ENCODE data around the gene BAHD1. TPM values are rescaled to one million over a fixed set of nuclear protein-coding genes. Genes with fewer than 3 reads are reported as not detected.

The BAHD1 gene
- total RNA-seq, 1 donor from 2014 or later = 15.7 TPM

- no peaks in the 10 kb centered on the region for H3K36me3 ChIP-seq (ENCODE audit: control insufficient read depth, insufficient read depth, low read length)
- no peak for TF ChIP-seq CTCF (IDR thresholded peaks at IDR 0.05; ENCODE audit: insufficient read depth, low read length, poor library complexity, severe bottlenecking)
- no peaks in the 10 kb centered on the region for H3K27me3 ChIP-seq (ENCODE audit: control insufficient read depth, insufficient read depth, low read length)
- DNase-seq (ENCODE audit: low read depth) = peak; percentile 84
- peak within 1 kb of the TSS; percentile 79 for H3K4me3 ChIP-seq (ENCODE audit: low read depth, low read length)
Observed at GRCh38 chr15:40405501-40406381, 35.0 kb upstream of the BAHD1 start, which contains the start of gene IVD. IVD (plus strand) TSS chr15:40405795; CDS start chr15:40405828, 33 bp downstream.

DNA sequence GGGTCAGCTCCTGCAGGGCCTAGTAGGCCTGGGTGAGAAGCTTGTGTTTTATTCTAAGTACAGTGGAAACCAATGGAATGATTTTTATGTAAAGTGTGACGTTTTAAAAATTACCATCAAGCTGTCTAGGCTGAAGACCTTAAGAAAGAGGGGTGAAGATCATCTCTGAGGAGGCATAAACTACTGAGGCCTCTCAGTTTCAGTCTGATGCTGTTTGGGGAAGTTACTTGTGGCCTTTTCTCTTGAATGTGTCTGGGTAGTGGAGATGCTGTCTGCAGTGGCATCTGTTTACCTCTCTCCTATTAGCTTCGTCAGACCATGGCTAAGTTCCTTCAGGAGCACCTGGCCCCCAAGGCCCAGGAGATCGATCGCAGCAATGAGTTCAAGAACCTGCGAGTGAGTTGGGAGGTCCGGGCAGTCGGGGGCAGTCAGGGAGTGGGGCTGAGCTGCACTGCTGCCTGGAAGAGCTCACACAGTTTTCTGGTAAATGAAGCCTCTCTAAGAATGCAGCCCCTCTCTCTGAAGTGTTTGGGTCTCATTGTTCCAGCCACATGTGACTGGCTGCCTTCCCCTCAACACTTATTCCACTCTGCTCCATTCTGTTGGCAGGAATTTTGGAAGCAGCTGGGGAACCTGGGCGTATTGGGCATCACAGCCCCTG, 33.3 kb upstream of the BAHD1 start:
- Histone ChIP-seq H3K36me3 (ENCODE audit: control insufficient read depth, insufficient read depth, low read length) (peaks cover 1% of the 10 kb centered on the region), H3K4me3 (ENCODE audit: low read depth, low read length) (no peak overlapping the region), H3K27me3 (ENCODE audit: control insufficient read depth, insufficient read depth, low read length) (no peaks in the 10 kb centered on the region)
- no peak for TF ChIP-seq CTCF (IDR thresholded peaks at IDR 0.05; ENCODE audit: insufficient read depth, low read length, poor library complexity, severe bottlenecking)
- DNase-seq (ENCODE audit: low read depth) = no peak

GRCh38 chr15:40409366-40409765, 31.4 kb upstream of the BAHD1 start:
- H3K27me3 ChIP-seq (ENCODE audit: control insufficient read depth, insufficient read depth, low read length) = no peaks in the 10 kb centered on the region
- no peak overlapping the region for H3K4me3 ChIP-seq (ENCODE audit: low read depth, low read length)
- DNase-seq (ENCODE audit: low read depth) = no peak
- no peak for TF ChIP-seq CTCF (IDR thresholded peaks at IDR 0.05; ENCODE audit: insufficient read depth, low read length, poor library complexity, severe bottlenecking)
- H3K36me3 ChIP-seq (ENCODE audit: control insufficient read depth, insufficient read depth, low read length) = peaks cover 3% of the 10 kb centered on the region

DNA sequence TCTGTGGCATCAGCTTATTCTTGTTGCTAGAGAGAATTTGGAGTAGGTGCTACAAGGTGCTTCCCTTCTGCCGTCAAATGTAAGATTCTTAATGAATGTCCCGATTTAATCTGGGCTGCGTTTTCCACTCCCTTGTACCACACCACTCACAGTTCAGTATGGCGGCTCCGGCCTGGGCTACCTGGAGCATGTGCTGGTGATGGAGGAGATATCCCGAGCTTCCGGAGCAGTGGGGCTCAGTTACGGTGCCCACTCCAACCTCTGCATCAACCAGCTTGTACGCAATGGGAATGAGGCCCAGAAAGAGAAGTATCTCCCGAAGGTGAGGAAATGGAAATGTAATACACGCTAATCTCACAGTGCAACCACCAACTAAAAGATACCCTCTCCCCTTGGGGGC, 30.3 kb upstream of the BAHD1 start:
- no peaks in the 10 kb centered on the region for H3K27me3 ChIP-seq (ENCODE audit: control insufficient read depth, insufficient read depth, low read length)
- no peak for DNase-seq (ENCODE audit: low read depth)
- peaks cover 3% of the 10 kb centered on the region for H3K36me3 ChIP-seq (ENCODE audit: control insufficient read depth, insufficient read depth, low read length)
- no peak overlapping the region for H3K4me3 ChIP-seq (ENCODE audit: low read depth, low read length)
- TF ChIP-seq CTCF (IDR thresholded peaks at IDR 0.05; ENCODE audit: insufficient read depth, low read length, poor library complexity, severe bottlenecking) = no peak

GRCh38 chr15:40412095-40412759, 28.5 kb upstream of the BAHD1 start:
- TF ChIP-seq CTCF (IDR thresholded peaks at IDR 0.05; ENCODE audit: insufficient read depth, low read length, poor library complexity, severe bottlenecking) = no peak
- no peak for DNase-seq (ENCODE audit: low read depth)
- Histone ChIP-seq H3K4me3 (ENCODE audit: low read depth, low read length) (no peak overlapping the region), H3K27me3 (ENCODE audit: control insufficient read depth, insufficient read depth, low read length) (no peaks in the 10 kb centered on the region), H3K36me3 (ENCODE audit: control insufficient read depth, insufficient read depth, low read length) (peaks cover 3% of the 10 kb centered on the region)

Measured in kidney epithelial cell (primary cell).